ENCODE data around the gene TMPRSS13.

The TMPRSS13 gene

GRCh38 chr11:117860139-117860538, 69.1 kb downstream of the TMPRSS13 start (continued):
- no peak for TF ChIP-seq CTCF (tag by site-specific recombination; IDR thresholded peaks at IDR 0.05)
- TF ChIP-seq PATZ1 (tag by site-specific recombination; IDR thresholded peaks at IDR 0.05): no peak
- no peak for TF ChIP-seq ZNF626 (tag by site-specific recombination; IDR thresholded peaks at IDR 0.05)
- TF ChIP-seq ZSCAN16 (tag by site-specific recombination; IDR thresholded peaks at IDR 0.05): no peak
- TF ChIP-seq ZNF580 (tag by site-specific recombination; IDR thresholded peaks at IDR 0.05): no peak

GRCh38 chr11:117859488-117860112, 69.6 kb downstream of the TMPRSS13 start:
- H3K4me3 ChIP-seq (ENCODE audit: low read depth, low read length): no peak overlapping the region
- no peaks in the 10 kb centered on the region for H3K36me3 ChIP-seq (ENCODE audit: control insufficient read depth in 2 of 2, insufficient read depth in 1 of 2, low read length in 2 of 2)
- TF ChIP-seq ZNF394 (tag by site-specific recombination; IDR thresholded peaks at IDR 0.05; ENCODE audit: borderline replicate concordance): no peak
- TF ChIP-seq HIC1 (tag by site-specific recombination; IDR thresholded peaks at IDR 0.05): no peak
- no peak for TF ChIP-seq ZBTB11 (tag by site-specific recombination; conservative IDR thresholded peaks at IDR 0.05; ENCODE audit: low read depth)
- no peak for TF ChIP-seq ZNF114 (tag by site-specific recombination; IDR thresholded peaks at IDR 0.05)
- no peak for TF ChIP-seq KLF10 (tag by site-specific recombination; IDR thresholded peaks at IDR 0.05)
- TF ChIP-seq IKZF3 (tag by site-specific recombination; IDR thresholded peaks at IDR 0.05): no peak
- TF ChIP-seq YY1 (tag by site-specific recombination; IDR thresholded peaks at IDR 0.05): no peak
- TF ChIP-seq ZNF280C (tag by site-specific recombination; IDR thresholded peaks at IDR 0.05): no peak
- TF ChIP-seq ZNF701 (tag by site-specific recombination; IDR thresholded peaks at IDR 0.05): no peak
- TF ChIP-seq ZNF138 (tag by site-specific recombination; IDR thresholded peaks at IDR 0.05; ENCODE audit: borderline replicate concordance): no peak
- TF ChIP-seq RBAK (tag by site-specific recombination; IDR thresholded peaks at IDR 0.05): no peak
- no peak for TF ChIP-seq BCL11B (tag by site-specific recombination; IDR thresholded peaks at IDR 0.05; ENCODE audit: low read depth)
- no peak for TF ChIP-seq ZNF529 (tag by site-specific recombination; IDR thresholded peaks at IDR 0.05; ENCODE audit: insufficient replicate concordance)
- ChIA-PET POLR2A (interaction anchor here (2.0 kb wide), 1 partner anchor 17 kb away, joined by 12 read pairs; the partner anchor contains the start of gene FXYD6), CTCF (interaction anchor here (0.5 kb wide), 1 partner anchor 31 kb away, joined by 4 read pairs; no protein-coding TSS in a partner anchor)
- H3K4me1 ChIP-seq (ENCODE audit: control insufficient read depth, insufficient read depth, low read length): peaks cover 4% of the 10 kb centered on the region
- H3K9me3 ChIP-seq (ENCODE audit: control insufficient read depth, insufficient read depth, low read depth, low read length): no peaks in the 10 kb centered on the region
- H3K27ac ChIP-seq (ENCODE audit: extremely low read depth, low read depth, low read length): no peak overlapping the region

Measured in HEK293 (cell line).